Measurements from ENCODE around the gene TAF4B.
"Not testable (repeated sequence)": the region's sequence is repeated elsewhere in the genome, so short reads cannot be mapped to it uniquely, and the experiment has no call there.

Gene TAF4B

DNA sequence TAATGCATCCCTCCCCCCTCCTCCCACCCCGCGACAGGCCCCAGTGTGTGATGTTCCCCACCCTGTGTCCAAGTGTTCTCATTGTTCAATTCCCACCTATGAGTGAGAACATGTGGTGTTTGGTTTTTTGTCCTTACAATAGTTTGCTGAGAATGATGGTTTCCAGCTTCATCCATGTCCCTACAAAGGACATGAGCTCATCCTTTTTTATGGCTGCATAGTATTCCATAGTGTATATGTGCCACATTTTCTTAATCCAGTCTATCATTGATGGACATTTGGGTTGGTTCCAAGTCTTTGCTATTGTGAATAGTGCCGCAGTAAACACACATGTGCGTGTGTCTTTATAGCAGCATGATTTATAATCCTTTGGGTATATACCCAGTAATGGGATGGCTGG is 33.2 kb downstream of the TAF4B start:
- H3K27me3 Mint-ChIP-seq (ENCODE audit: low read depth); H3K4me1 Mint-ChIP-seq (ENCODE audit: low read depth); DNase-seq (ENCODE audit: low spot score); H3K4me3 Mint-ChIP-seq; H3K27ac Mint-ChIP-seq; H3K36me3 Mint-ChIP-seq (ENCODE audit: low read depth): not testable (repeated sequence)
- H3K9me3 Mint-ChIP-seq, result peaks cover 12% of the 10 kb centered on the region

DNA sequence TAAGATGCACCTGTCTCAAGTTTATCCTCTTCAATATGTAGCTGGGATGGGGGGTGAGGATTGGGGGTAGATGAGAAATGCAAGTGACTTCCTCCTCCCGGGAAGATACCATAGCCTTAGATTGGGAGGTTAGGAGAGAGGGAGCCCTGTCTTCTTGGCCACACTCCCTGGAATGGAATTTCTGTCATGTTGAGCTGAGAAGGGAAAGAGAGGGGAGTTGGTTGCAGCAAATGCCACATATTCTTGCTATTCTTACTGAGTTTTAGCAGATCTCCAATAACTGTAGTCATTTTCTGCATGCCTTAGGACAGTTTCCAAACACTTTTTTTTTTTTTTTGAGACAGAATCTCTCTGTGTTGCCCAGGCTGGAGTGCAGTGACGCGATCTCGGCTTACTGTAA is 35.9 kb downstream of the TAF4B start:
- DNase-seq (ENCODE audit: low spot score), result no peak
- H3K4me3 Mint-ChIP-seq, result no peak overlapping the region
- H3K36me3 Mint-ChIP-seq (ENCODE audit: low read depth), result peaks cover 5% of the 10 kb centered on the region
- H3K9me3 Mint-ChIP-seq, result peaks cover 12% of the 10 kb centered on the region
- no peaks in the 10 kb centered on the region for H3K4me1 Mint-ChIP-seq (ENCODE audit: low read depth)
- H3K27me3 Mint-ChIP-seq (ENCODE audit: low read depth), result no peaks in the 10 kb centered on the region
- H3K27ac Mint-ChIP-seq, result no peak overlapping the region

DNA sequence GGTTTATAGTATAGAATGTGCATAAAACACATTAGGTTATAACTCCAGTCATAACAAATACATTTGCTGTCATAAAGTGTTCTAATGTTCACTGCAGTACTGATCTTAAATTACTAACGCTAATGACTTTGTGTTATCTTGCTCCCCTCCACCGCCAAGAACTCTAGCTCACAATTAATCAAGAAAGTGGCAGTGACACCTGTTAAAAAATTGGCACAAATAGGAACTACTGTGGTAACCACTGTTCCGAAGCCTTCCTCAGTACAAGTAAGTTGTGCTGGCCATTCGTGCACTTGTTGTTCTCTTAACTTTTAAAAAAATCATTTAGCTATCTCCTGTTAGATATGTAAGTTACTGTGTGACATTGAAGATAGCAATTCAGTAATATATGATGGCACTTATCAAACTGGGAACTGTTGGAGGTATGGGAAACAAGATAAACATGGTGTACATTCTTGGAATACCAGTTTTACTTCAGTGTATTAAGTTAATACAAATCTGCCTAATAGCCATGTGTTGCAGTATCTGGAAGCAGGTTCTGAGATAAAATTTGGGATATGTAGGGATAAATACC is 41.2 kb downstream of the TAF4B start:
- no peak overlapping the region for H3K4me3 Mint-ChIP-seq
- H3K27ac Mint-ChIP-seq, result no peak overlapping the region
- H3K36me3 Mint-ChIP-seq (ENCODE audit: low read depth), result peaks cover 10% of the 10 kb centered on the region

DNA sequence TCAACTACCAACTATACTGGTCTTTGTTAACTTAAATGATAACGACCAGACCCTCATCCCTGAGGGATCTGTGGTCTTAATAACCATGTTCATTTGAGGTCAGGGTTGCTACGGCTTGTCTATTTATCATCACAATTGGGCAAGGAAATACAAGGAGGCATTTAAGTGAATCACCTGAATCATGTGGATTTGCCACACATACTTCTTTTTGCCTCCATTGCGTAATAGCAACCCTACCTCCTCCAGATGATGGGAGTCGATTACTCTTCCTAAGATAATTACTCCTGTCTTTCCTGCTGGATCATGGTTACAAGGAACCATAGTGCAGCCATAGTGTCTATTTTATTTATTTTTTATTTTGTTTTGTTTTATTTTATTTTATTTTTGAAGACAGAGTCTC is 42.2 kb downstream of the TAF4B start:
- DNase-seq (ENCODE audit: low spot score), result no peak
- Mint-ChIP-seq H3K4me1 (ENCODE audit: low read depth) (no peaks in the 10 kb centered on the region), H3K36me3 (ENCODE audit: low read depth) (peaks cover 11% of the 10 kb centered on the region), H3K4me3 (no peak overlapping the region), H3K27me3 (ENCODE audit: low read depth) (no peaks in the 10 kb centered on the region), H3K27ac (no peak overlapping the region), H3K9me3 (no peaks in the 10 kb centered on the region)

More for the DNA sequence above, 41.2 kb downstream of the TAF4B start:
- Mint-ChIP-seq H3K27me3 (ENCODE audit: low read depth) (no peaks in the 10 kb centered on the region), H3K4me1 (ENCODE audit: low read depth) (no peaks in the 10 kb centered on the region), H3K9me3 (no peaks in the 10 kb centered on the region)
- DNase-seq (ENCODE audit: low spot score), result no peak

DNA sequence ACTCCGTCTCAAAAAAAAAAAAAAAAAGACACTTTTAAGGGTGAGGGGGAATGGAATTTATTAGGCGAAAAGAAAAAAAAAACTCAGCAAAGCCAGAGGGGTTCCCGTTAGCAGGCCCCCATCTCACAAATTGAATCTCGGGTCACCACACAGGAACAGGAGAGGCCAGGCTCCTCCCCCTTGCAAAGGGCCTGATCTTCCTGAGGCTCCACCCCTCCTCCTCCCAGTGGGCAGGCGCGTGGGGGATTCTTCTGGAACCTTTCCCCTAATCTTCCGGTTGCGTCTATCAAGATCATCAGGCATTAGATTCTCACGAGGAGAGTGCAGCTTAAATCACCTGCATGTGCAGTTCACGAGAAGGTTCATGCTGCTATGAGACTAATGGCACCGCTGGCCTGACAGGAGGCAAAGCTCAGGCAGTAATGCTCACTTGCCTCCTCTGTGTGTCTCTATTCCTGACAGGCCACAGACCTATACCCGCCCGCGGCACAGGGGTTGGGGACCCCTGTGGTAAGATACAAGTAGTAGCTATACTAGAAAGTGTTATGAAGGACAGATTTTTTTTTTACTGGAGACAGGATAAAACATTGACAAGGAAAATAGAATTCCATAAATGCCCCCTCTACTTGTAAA is 45.8 kb downstream of the TAF4B start:
- Mint-ChIP-seq H3K9me3 (no peaks in the 10 kb centered on the region), H3K4me1 (ENCODE audit: low read depth) (no peaks in the 10 kb centered on the region), H3K27me3 (ENCODE audit: low read depth) (no peaks in the 10 kb centered on the region), H3K27ac (no peak overlapping the region), H3K36me3 (ENCODE audit: low read depth) (peaks cover 15% of the 10 kb centered on the region), H3K4me3 (no peak overlapping the region)
- DNase-seq (ENCODE audit: low spot score), result no peak

DNA sequence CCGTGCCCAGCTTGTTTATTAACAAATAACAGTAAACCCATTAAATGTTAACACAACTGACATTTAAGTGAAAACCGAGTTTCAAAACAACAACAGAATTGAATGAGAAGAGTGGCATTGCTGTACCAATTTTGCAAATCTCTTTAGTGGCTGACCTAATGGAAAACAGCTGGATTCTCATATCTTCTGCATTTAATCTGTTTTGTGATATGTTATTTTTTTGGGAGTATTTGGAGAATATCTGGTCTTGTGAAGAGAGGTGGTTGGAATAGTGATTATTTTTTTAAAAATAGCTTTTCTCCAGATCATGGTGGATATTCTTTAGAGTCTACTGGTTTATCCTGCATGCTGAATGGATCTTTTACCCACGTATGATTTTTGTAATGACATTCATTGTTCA is 51.1 kb downstream of the TAF4B start:
- no peak overlapping the region for H3K27ac Mint-ChIP-seq
- no peaks in the 10 kb centered on the region for H3K4me1 Mint-ChIP-seq (ENCODE audit: low read depth)
- peaks cover 26% of the 10 kb centered on the region for H3K36me3 Mint-ChIP-seq (ENCODE audit: low read depth)
- no peaks in the 10 kb centered on the region for H3K27me3 Mint-ChIP-seq (ENCODE audit: low read depth)
- DNase-seq (ENCODE audit: low spot score), result no peak
- H3K4me3 Mint-ChIP-seq, result no peak overlapping the region
- peaks cover 6% of the 10 kb centered on the region for H3K9me3 Mint-ChIP-seq

DNA sequence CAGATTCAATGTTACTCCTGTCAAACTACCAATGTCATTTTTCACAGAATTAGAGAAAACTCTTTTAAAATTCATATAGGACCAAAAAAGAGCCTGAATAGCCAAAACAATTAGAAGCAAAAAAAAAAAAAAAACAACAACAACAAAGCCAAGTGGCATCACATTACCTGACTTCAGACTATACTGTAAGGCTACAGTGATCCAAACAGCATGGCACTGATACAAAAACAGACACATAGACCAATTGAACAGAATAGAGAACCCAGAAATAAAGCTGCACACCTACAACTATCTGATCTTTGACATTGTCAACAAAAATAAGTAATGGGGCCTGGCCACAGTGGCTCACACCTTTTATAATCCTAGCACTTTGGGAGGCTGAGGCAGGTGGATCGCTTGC is 53.2 kb downstream of the TAF4B start:
- Mint-ChIP-seq H3K4me3 (no peak overlapping the region), H3K9me3 (peaks cover 6% of the 10 kb centered on the region), H3K4me1 (ENCODE audit: low read depth) (no peaks in the 10 kb centered on the region), H3K27me3 (ENCODE audit: low read depth) (no peaks in the 10 kb centered on the region), H3K27ac (no peak overlapping the region), H3K36me3 (ENCODE audit: low read depth) (peaks cover 35% of the 10 kb centered on the region)
- no peak for DNase-seq (ENCODE audit: low spot score)

DNA sequence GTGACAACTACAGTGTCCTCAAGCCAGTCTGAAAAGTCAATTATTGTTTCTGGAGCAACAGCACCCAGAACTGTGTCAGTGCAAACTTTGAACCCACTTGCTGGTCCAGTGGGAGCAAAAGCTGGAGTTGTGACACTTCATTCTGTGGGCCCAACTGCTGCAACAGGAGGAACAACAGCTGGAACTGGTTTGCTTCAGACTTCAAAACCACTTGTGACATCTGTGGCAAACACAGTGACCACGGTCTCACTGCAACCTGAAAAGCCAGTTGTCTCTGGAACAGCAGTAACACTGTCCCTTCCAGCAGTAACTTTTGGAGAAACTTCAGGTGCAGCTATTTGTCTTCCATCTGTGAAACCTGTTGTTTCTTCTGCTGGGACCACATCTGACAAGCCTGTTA is 59.8 kb downstream of the TAF4B start:
- H3K36me3 Mint-ChIP-seq (ENCODE audit: low read depth), result peaks cover 16% of the 10 kb centered on the region
- H3K4me1 Mint-ChIP-seq (ENCODE audit: low read depth), result peaks cover 5% of the 10 kb centered on the region
- H3K9me3 Mint-ChIP-seq, result no peaks in the 10 kb centered on the region
- no peaks in the 10 kb centered on the region for H3K27me3 Mint-ChIP-seq (ENCODE audit: low read depth)
- no peak for DNase-seq (ENCODE audit: low spot score)
- H3K27ac Mint-ChIP-seq, result no peak overlapping the region
- H3K4me3 Mint-ChIP-seq, result no peak overlapping the region

DNA sequence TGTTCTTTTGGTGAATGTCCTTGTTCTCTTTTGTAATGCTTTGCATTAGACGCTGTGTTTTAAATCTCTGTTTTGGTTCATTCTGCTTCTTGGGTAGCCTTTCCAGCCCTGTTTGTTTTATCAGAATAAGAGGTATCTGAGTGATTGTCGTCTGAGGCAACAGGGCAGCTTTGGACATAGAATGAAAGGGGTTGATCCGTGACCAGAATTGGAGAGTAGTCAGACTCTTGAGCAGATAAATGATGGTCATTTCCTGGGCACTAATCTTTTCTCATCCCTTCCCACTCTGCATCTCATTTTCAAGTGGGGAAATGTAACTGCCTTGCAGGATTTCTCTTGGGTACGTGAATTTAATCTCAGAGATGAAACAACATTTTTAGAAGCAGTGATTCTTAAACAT is 61.4 kb downstream of the TAF4B start:
- H3K4me1 Mint-ChIP-seq (ENCODE audit: low read depth), result peaks cover 5% of the 10 kb centered on the region
- peaks cover 14% of the 10 kb centered on the region for H3K36me3 Mint-ChIP-seq (ENCODE audit: low read depth)
- H3K4me3 Mint-ChIP-seq, result no peak overlapping the region
- no peak overlapping the region for H3K27ac Mint-ChIP-seq
- no peaks in the 10 kb centered on the region for H3K27me3 Mint-ChIP-seq (ENCODE audit: low read depth)
- no peaks in the 10 kb centered on the region for H3K9me3 Mint-ChIP-seq
- DNase-seq (ENCODE audit: low spot score), result no peak

DNA sequence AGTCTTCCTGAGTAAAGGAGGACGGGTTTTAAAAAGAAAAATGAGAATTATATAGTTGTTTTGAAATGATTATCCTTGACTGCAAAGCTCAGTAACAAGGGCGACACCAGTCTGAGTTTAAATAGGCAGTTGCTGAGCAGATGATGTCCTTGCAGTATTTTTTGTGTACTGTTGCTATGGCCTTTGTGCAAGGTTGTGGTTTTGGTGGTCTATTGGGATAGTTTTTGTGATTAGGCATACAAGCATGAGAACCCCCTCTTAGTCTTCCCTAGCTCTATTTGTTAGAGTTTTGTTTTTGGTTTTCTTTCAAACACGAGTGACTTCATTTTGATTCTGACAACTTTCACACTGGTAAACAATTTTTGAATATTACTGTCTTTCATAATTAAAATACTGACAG is 64.1 kb downstream of the TAF4B start:
- Mint-ChIP-seq H3K27me3 (ENCODE audit: low read depth) (no peaks in the 10 kb centered on the region), H3K4me3 (no peak overlapping the region), H3K27ac (no peak overlapping the region), H3K4me1 (ENCODE audit: low read depth) (peaks cover 5% of the 10 kb centered on the region), H3K36me3 (ENCODE audit: low read depth) (peaks cover 10% of the 10 kb centered on the region), H3K9me3 (no peaks in the 10 kb centered on the region)
- DNase-seq (ENCODE audit: low spot score), result no peak

DNA sequence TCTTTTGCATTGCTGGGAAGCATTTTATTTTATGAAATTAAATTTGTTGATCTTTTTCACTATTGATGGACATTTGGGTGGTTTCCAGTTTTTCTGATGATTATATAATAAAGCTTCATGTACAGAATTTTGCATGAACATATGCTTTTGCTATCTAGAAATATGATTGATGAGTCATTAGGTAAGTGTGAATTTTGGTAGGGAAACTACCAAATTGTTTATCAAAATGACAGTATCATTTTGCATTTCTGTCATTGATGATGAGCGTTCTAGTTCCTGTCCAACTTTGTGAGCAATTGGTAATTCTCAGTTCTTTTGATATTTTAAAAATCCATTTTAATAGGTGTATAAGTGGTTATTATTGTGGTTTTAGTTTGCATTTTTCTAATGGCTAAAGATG is 67.7 kb downstream of the TAF4B start:
- H3K4me1 Mint-ChIP-seq (ENCODE audit: low read depth), result peaks cover 2% of the 10 kb centered on the region
- H3K36me3 Mint-ChIP-seq (ENCODE audit: low read depth), result peaks cover 4% of the 10 kb centered on the region
- no peak overlapping the region for H3K27ac Mint-ChIP-seq
- H3K4me3 Mint-ChIP-seq, result no peak overlapping the region
- H3K27me3 Mint-ChIP-seq (ENCODE audit: low read depth), result no peaks in the 10 kb centered on the region
- no peak for DNase-seq (ENCODE audit: low spot score)
- no peaks in the 10 kb centered on the region for H3K9me3 Mint-ChIP-seq

DNA sequence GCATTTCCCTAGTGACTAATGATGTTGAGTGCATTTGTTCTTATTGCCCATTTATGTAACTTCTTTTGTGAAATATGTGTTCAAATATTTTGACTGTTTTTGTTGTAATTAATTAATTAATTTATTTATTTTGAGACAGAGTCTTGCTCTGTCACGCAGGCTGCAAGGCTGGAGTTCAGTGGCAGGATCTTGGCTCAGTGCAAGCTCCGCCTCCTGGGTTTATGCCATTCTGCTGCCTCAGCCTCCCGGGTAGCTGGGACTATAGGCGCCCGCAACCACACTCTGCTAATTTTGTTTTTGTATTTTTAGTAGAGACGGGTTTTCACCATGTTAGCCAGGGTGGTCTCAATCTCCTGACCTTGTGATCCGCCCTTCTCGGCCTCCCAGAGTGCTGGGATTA is 71.9 kb downstream of the TAF4B start:
- no peak for DNase-seq (ENCODE audit: low spot score)
- no peaks in the 10 kb centered on the region for H3K9me3 Mint-ChIP-seq
- H3K36me3 Mint-ChIP-seq (ENCODE audit: low read depth), result peaks cover 5% of the 10 kb centered on the region
- no peak overlapping the region for H3K4me3 Mint-ChIP-seq
- no peaks in the 10 kb centered on the region for H3K4me1 Mint-ChIP-seq (ENCODE audit: low read depth)
- no peaks in the 10 kb centered on the region for H3K27me3 Mint-ChIP-seq (ENCODE audit: low read depth)
- H3K27ac Mint-ChIP-seq, result no peak overlapping the region

DNA sequence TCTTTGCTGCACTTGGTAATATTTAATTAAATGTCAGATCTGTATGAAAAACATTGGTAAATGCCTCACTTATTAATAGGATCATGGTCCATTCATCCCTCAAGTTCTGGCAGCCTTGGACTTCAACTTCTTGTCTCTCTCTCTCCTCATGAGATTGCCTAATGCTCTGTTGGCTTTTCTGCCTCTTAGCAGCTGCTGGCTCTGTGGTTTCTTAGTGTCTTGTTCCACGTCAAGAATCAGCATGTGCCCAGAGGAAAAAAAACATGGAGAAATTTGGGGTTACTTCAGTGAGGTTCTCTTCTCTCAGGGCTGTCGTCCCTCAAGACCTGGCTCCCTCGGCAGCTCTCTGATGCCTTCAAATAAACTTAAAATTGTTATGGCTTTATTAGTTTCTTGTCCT is 75.4 kb downstream of the TAF4B start:
- Mint-ChIP-seq H3K27ac (no peak overlapping the region), H3K36me3 (ENCODE audit: low read depth) (peaks cover 3% of the 10 kb centered on the region), H3K4me3 (no peak overlapping the region), H3K27me3 (ENCODE audit: low read depth) (no peaks in the 10 kb centered on the region), H3K4me1 (ENCODE audit: low read depth) (no peaks in the 10 kb centered on the region), H3K9me3 (peaks cover 4% of the 10 kb centered on the region)
- no peak for DNase-seq (ENCODE audit: low spot score)

DNA sequence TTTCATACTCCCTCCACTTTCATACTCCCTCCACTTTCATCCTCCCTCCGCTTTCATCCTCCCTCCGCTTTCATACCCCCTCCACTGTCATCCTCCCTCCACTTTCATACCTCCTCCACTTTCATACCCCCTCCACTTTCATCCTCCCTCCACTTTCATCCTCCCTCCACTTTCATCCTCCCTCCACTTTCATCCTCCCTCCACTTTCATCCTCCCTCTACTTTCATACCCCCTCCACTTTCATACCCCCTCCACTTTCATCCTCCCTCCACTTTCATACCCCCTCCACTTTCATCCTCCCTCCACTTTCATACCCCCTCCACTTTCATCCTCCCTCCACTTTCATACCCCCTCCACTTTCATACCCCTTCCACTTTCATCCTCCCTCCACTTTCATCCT is 77.0 kb downstream of the TAF4B start:
- not testable (repeated sequence) for H3K4me1 Mint-ChIP-seq (ENCODE audit: low read depth); H3K27me3 Mint-ChIP-seq (ENCODE audit: low read depth); H3K36me3 Mint-ChIP-seq (ENCODE audit: low read depth); DNase-seq (ENCODE audit: low spot score); H3K27ac Mint-ChIP-seq; H3K4me3 Mint-ChIP-seq; H3K9me3 Mint-ChIP-seq

DNA sequence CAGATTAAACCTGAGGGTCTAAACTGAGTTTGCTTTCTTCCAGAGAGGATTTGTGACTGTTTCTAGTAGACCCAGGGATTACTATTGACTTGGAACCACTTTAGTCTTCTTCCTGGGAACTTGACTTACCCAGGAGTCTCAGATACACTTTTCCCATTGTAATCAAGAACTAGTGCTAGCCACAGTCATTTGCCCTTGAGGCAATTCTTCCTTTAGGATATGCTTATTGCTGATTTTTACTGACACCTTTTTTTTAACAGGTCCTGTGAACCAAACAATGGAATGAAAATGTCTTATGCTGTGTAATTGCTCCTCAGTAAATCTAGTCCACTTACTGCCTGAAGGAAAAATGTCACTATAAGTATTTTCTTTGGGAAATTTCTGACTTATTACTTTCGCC is 78.3 kb downstream of the TAF4B start:
- Mint-ChIP-seq H3K9me3 (peaks cover 4% of the 10 kb centered on the region), H3K27me3 (ENCODE audit: low read depth) (no peaks in the 10 kb centered on the region)

More for the DNA sequence above, 78.3 kb downstream of the TAF4B start:
- Mint-ChIP-seq H3K4me3 (no peak overlapping the region), H3K27ac (no peak overlapping the region), H3K4me1 (ENCODE audit: low read depth) (no peaks in the 10 kb centered on the region), H3K36me3 (ENCODE audit: low read depth) (peaks cover 5% of the 10 kb centered on the region)
- DNase-seq (ENCODE audit: low spot score), result no peak
